Mononuclear cell (primary cell): ENCODE data around the gene IL1RAPL2. TPM values are rescaled to one million over a fixed set of nuclear protein-coding genes. Genes with fewer than 3 reads are reported as not detected.
"Not testable (repeated sequence)": the region's sequence is repeated elsewhere in the genome, so short reads cannot be mapped to it uniquely, and the experiment has no call there.

Source experiments
- H3K27me3 ChIP-seq: 2 replicates; pipeline ENCODE4 v1.6.0; 2011; ENCODE audit warnings: low read length, control low read depth; ENCODE audit not compliant: insufficient read depth
- H3K4me1 ChIP-seq: 2 replicates; pipeline ENCODE4 v1.5.1; 2011; ENCODE audit warnings: mild to moderate bottlenecking, low read length, control low read depth; ENCODE audit not compliant: insufficient read depth
- H3K4me3 ChIP-seq: 2 replicates; pipeline ENCODE4 v1.5.1; 2011; ENCODE audit warnings: mild to moderate bottlenecking, low read length, moderate library complexity
- H3K9me3 ChIP-seq: 2 replicates; pipeline ENCODE4 v1.5.1; 2011; ENCODE audit warnings: low read depth, mild to moderate bottlenecking, control low read depth, low read length
- total RNA-seq: library from RNA; depleted of rRNA; stranded (reverse); fragments of >200 nt; gene quantifications from one replicate; pipeline ENCODE4 v1.2.3, GENCODE V29; 2012

IL1RAPL2 gene
- total RNA-seq, 1 donor: not detected

DNA sequence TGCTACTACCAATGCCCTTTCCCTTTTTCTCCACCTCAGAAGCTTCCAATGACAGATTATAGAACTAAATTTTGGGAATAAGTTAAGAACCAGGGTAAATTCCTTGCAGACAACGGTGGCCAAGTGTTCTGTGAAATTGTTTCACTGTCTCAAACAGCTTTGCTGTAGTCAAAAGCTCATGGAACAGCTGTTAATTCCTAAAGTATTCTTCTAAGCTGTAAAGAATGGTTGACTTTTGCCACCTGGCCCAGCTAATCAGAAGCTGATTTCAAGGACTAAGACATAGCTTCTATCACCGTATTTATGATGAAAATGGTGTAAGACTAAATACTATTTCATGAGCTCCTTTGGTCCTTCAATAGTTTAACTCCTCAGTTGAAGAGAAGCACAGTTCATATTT is 297.5 kb downstream of the IL1RAPL2 start:
- H3K4me3 ChIP-seq: no peak overlapping the region
- no peaks in the 10 kb centered on the region for H3K27me3 ChIP-seq
- no peaks in the 10 kb centered on the region for H3K9me3 ChIP-seq
- no peaks in the 10 kb centered on the region for H3K4me1 ChIP-seq

DNA sequence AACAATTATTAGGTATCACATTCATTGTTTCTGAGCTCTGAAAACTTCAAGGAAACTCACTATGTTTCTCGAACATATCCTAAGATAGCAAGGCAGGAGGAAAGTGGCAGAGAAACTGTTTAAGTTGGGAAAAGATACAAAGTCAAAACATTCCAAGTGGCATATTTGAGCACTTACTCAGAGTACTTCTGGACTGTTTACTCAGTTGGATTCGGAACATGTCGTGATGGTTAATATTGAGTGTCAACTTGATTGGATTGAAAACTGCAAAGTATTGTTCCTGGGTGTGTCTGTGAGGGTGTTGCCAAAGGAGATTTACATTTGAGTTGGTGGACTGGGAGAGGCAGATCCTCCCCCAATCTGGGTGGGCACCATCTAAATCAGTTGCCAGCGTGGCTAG is 298.3 kb downstream of the IL1RAPL2 start:
- H3K4me3 ChIP-seq: no peak overlapping the region
- H3K4me1 ChIP-seq: no peaks in the 10 kb centered on the region
- no peaks in the 10 kb centered on the region for H3K27me3 ChIP-seq
- H3K9me3 ChIP-seq: no peaks in the 10 kb centered on the region

DNA sequence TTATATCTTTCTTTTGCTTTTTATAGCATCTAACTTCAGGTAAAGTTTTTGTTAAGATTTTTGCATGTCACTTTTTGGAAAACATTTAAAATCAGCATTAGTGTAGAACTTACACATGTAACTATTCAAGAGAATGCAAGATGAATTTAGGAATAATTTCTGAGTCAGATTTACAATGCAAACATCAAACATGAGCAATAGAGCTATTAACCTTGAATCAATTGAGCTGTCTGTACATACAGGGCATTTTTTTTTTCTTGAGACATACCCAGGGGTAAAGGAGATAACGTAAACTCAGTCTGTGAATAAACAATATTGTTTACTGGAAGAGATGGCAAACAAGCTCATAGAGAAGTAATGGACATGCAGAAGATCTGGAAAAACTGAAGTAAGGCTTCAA is 311.5 kb downstream of the IL1RAPL2 start:
- H3K4me1 ChIP-seq: no peaks in the 10 kb centered on the region

DNA sequence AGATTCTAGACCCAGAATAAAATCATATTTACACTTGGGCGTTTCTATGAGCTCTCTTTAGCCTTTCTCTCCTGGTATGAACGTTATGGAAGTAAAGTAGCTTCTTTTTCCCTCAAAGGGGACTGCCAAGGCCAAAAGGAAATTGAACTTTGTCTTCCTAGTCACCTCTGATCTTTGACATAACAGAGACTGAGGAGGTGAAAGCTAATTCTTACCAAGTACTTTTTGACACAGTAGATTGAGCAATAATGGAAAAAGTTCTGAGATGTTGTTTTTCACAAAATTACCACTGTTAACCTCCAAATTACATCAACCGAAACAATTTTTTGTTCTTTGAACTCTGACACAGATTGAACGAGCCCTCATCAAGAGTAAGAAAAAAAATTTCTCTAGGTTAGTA is 336.1 kb downstream of the IL1RAPL2 start:
- Histone ChIP-seq H3K4me3 (no peak overlapping the region), H3K27me3 (no peaks in the 10 kb centered on the region), H3K4me1 (no peaks in the 10 kb centered on the region), H3K9me3 (no peaks in the 10 kb centered on the region)

More for the DNA sequence above, 311.5 kb downstream of the IL1RAPL2 start:
- Histone ChIP-seq H3K9me3 (no peaks in the 10 kb centered on the region), H3K27me3 (no peaks in the 10 kb centered on the region), H3K4me3 (no peak overlapping the region)

DNA sequence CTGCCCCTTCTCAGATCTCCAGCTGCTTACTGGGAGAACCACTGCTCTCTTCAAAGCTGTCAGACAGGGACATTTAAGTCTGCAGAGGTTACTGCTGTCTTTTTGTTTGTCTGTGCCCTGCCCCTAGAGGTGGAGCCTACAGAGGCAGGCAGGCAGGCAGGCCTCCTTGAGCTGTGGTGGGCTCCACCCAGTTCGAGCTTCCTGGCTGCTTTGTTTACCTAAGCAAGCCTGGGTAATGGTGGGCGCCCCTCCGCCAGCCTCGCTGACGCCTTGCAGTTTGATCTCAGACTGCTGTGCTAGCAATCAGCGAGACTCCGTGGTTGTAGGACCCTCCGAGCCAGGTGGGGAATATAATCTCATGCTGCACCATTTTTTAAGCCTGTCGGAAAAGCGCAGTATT is 343.7 kb downstream of the IL1RAPL2 start:
- not testable (repeated sequence) for H3K27me3 ChIP-seq, H3K9me3 ChIP-seq, H3K4me1 ChIP-seq
- peak overlapping the region; percentile 4 for H3K4me3 ChIP-seq

DNA sequence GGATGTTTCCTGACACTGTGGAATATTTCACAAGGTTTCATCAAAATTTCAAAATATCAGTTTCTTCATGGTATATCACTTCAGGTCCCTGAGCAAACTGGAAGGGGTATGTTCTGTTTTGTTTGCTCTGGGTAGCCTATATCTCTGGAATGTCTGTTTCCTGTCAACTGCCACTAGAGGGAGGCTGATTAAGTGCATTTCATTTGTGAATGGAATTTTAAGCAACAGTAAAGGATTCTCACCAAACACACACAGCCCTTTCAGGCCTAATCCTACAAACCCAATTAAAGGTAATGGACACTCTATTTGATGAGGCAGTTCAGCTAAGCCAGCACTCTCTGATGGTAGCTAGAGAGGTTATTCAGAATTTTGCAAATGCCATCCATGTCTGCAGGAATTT is 347.3 kb downstream of the IL1RAPL2 start:
- Histone ChIP-seq H3K4me3 (no peak overlapping the region), H3K27me3 (no peaks in the 10 kb centered on the region), H3K4me1 (no peaks in the 10 kb centered on the region), H3K9me3 (no peaks in the 10 kb centered on the region)

DNA sequence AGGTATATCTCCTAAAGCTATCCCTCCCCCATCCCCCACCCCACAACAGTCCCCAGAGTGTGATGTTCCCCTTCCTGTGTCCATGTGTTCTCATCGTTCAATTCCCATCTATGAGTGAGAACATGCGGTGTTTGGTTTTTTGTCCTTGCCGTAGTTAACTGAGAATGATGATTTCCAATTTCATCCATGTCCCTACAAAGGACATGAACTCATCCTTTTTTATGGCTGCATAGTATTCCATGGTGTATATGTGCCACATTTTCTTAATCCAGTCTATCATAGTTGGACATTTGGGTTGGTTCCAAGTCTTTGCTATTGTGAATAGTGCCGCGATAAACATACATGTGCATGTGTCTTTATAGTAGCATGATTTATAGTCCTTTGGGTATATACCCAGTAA is 348.7 kb downstream of the IL1RAPL2 start:
- not testable (repeated sequence) for H3K4me3 ChIP-seq, H3K9me3 ChIP-seq, H3K27me3 ChIP-seq, H3K4me1 ChIP-seq

DNA sequence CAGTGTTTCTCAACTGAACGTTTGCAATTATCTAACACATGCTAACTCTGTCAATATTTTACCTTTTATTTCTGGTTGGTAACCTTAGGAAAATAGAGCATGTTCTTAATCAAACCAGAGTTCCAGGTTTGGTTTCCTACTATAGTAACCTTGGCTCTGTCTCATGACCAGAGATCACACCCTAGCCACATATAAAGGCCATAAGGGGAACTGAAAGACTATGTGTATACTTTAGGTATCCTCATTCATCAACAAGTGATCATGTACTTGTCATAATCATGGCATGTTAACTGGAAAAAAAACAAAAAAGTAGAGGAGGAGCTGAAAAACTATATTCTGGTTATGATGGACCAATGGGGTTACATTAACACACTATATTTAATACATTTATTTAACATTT is 352.1 kb downstream of the IL1RAPL2 start:
- Histone ChIP-seq H3K27me3 (no peaks in the 10 kb centered on the region), H3K4me1 (no peaks in the 10 kb centered on the region), H3K9me3 (no peaks in the 10 kb centered on the region), H3K4me3 (no peak overlapping the region)

DNA sequence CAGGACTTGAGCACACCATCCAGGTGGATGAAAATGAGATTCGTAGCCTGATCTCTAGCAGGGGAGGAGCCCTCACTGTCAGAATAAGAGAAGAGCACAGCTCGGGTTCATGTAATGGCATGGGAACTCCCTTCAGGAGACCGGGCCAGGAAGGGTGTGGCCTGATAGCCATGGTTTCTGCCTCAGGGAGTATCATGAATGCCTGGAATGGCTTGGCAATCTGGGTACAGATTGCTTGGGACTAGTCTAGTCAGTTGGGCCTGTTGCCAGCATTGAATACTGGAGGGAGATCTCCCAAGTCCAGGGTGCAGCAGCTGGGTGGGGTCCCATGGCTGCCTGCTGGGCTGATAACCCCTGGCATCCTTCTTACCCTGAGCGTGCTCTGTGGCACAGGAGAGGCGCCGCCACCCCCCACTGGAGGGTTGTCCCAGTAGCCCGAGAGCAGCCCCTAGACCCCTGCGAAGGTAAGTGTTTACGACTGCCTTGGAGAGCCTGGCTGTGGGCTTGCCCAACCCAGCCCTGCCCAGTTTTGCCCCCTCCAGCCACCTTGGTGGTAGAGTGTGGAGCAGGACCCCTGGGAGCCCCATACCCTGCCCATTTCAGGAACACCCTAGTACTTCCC is 355.7 kb downstream of the IL1RAPL2 start:
- Histone ChIP-seq H3K9me3 (no peaks in the 10 kb centered on the region), H3K4me1 (no peaks in the 10 kb centered on the region), H3K27me3 (no peaks in the 10 kb centered on the region), H3K4me3 (no peak overlapping the region)

DNA sequence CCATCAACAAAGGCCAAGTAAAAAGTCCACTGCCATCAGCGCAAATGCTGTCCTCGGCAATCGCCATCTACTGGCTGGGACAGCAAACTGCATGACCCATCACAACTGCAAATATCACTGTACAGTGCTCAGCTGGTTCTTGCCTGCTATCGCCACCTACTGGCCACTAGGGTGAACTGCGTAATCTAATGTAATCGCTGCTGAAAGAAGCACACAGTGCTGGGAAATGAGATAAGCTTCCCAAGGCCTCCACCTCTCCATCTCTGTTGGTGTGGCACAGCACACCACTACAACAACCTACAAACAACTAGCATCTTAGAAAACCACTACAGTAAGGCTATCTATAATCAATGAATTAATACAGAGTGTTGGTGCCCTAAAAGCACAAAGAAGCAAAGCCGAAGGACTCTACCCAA is 356.2 kb downstream of the IL1RAPL2 start:
- Histone ChIP-seq H3K4me3 (no peak overlapping the region), H3K4me1 (no peaks in the 10 kb centered on the region), H3K9me3 (no peaks in the 10 kb centered on the region), H3K27me3 (no peaks in the 10 kb centered on the region)

DNA sequence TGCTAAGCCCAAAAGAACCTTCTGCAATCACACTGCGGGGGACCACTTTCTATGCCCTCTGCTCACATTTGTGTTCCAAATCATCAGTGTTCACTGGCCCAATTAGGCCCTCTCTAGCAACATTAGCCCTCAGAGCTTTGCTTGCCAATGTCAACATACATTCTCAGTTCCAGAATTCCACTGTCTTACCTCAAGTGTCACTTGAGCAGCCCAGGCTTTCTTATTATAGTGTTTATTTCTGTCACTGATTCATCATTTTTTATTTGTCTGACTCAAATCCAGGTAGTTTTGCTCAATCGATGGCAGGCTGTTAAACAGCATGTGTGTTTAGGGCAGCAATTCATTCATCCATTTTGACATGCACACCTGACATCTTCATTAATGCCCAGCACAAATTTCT is 363.3 kb downstream of the IL1RAPL2 start:
- H3K9me3 ChIP-seq: no peaks in the 10 kb centered on the region
- H3K4me3 ChIP-seq: no peak overlapping the region
- no peaks in the 10 kb centered on the region for H3K4me1 ChIP-seq
- no peaks in the 10 kb centered on the region for H3K27me3 ChIP-seq

DNA sequence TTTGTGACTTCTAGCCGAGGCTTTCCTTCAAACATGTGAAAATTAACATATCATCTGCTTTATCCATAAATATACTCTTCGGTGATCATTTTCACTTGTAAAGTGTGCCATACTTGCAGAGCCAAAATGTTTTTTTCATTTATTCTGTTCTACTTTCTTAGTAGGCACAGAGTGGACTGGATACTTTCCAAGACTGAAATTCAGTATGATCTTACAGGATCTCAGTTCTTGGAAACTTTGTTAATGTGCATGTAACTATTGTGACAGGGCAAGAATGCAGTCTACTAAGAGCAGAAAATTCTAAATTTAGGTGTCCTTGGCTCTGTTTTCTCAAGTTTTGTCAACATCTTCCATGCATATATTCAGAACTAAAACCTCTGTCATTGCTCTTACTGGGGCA is 369.6 kb downstream of the IL1RAPL2 start:
- no peak overlapping the region for H3K4me3 ChIP-seq
- H3K9me3 ChIP-seq: no peaks in the 10 kb centered on the region
- H3K4me1 ChIP-seq: no peaks in the 10 kb centered on the region
- H3K27me3 ChIP-seq: no peaks in the 10 kb centered on the region

DNA sequence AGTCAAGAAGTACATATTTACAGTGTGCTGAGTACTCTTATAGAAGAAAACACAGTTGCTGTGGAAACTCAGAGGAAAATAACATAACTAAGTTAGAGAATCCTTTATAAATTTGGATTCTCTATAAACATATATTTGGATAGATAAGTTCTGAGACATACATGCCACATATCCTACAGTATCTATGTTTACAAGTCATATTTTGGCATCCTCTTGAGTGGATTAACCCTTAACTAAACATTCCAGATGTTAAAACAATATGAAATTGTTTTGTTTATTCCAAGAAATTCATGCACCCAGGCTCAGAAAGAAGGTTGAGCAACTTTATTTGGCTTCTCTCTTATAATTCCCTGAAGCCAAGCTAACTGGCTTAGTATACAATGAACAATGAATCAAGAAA is 387.3 kb downstream of the IL1RAPL2 start:
- H3K4me3 ChIP-seq: no peak overlapping the region
- no peaks in the 10 kb centered on the region for H3K9me3 ChIP-seq
- H3K27me3 ChIP-seq: no peaks in the 10 kb centered on the region
- no peaks in the 10 kb centered on the region for H3K4me1 ChIP-seq

DNA sequence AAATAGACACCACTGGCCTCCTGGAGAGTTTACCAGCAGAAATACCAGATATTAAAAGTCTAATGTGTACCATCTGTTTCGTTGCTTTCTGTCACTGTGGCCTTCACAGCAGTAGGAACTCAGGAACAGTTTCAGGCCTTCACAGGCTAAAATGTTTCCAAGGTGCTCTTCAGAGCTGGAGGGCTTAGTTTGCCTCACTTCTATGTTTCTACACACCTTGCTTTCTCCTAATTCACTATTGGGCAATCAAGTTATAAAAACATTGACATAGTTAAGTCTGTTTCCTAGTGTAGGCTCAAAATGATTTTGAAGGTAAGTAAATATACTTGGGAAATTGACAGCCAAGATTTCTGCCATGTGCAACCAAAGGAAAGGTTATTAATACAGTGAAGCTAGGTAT is 395.9 kb downstream of the IL1RAPL2 start:
- H3K9me3 ChIP-seq: no peaks in the 10 kb centered on the region
- no peaks in the 10 kb centered on the region for H3K4me1 ChIP-seq
- no peaks in the 10 kb centered on the region for H3K27me3 ChIP-seq
- H3K4me3 ChIP-seq: no peak overlapping the region

DNA sequence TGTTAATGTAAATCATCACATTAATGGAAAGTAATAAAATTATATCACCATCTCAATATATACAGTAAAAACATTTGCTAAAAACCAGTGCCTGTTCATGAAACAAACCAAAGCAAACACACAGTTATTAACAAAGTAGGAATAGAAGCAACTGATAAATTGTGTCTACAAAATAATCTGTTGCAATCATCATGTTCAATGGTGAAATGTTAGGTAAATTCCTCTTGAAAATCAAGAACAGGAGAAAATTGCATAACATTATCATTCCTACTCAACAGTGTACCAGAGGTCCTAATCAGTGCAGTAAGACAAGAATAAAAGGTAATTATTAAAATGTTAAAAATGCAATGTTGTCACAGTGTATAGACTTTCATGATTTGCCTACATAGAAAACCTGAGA is 402.2 kb downstream of the IL1RAPL2 start:
- Histone ChIP-seq H3K4me1 (no peaks in the 10 kb centered on the region), H3K27me3 (no peaks in the 10 kb centered on the region), H3K4me3 (no peak overlapping the region), H3K9me3 (no peaks in the 10 kb centered on the region)

DNA sequence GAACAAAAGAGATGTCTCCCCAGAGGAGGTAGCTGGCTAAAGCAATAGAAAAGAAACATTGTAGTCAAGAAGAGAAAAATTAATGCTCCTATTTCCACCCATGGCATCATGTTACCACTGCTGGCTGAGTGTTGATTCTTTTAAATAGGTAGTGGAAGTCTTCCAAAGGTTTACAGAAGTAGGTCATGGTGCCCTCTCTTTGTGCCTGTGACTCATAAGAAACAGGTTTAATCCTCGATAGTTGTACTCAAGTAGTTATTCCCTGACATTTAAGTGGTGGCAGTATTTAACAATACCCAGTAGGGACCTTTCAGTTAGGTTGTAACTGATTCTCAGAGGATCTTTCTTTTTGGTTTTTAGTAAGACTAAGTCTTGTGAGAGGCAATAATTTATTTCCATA is 406.7 kb downstream of the IL1RAPL2 start:
- Histone ChIP-seq H3K9me3 (no peaks in the 10 kb centered on the region), H3K27me3 (no peaks in the 10 kb centered on the region), H3K4me3 (no peak overlapping the region), H3K4me1 (no peaks in the 10 kb centered on the region)
